Fibroblast of lung (primary cell): ENCODE results near the gene TTC9C. TPM values are rescaled to one million over a fixed set of nuclear protein-coding genes. Genes with fewer than 3 reads are reported as not detected.

ENCODE experiments used
- DNase-seq, 2 donors: peaks; one replicate each; pipeline versions ENCODE4 v3.0.0 to v3.0.0-alpha.2; 2010; ENCODE audit warnings: low read depth in 2 of 2
- H2AFZ ChIP-seq: 2 replicates; pipeline ENCODE4 v1.5.1; 2012; ENCODE audit warnings: low read length, control low read depth, inconsistent platforms
- H3K27ac ChIP-seq: 2 replicates; pipeline ENCODE4 v1.5.1; 2011; ENCODE audit warnings: low read length, control low read depth; ENCODE audit not compliant: insufficient read depth
- H3K27me3 ChIP-seq: 2 replicates; pipeline ENCODE4 v1.5.1; 2011; ENCODE audit warnings: mild to moderate bottlenecking, low read length; ENCODE audit not compliant: control insufficient read depth, insufficient read depth
- H3K36me3 ChIP-seq: 2 replicates; pipeline ENCODE4 v1.5.1; 2011; ENCODE audit warnings: low read length; ENCODE audit not compliant: control insufficient read depth, insufficient read depth
- H3K4me1 ChIP-seq: 2 replicates; pipeline ENCODE4 v1.5.1; 2011; ENCODE audit warnings: low read length; ENCODE audit not compliant: control insufficient read depth, insufficient read depth; ENCODE audit errors: extremely low read depth
- H3K4me2 ChIP-seq: 2 replicates; pipeline ENCODE4 v1.5.1; 2011; ENCODE audit warnings: low read length, control low read depth; ENCODE audit not compliant: insufficient read depth; ENCODE audit errors: extremely low read depth
- H3K4me3 ChIP-seq, 4 experiments: fragments of 200-600 bp in 1 of 4; sonication (generic) in 1 of 4; replicated peaks in 1 of 4; 2 replicates each; pipeline ENCODE4 v1.5.1; 2011 to 2016; ENCODE audit warnings: low read length in 4 of 4, low read depth in 3 of 4, mild to moderate bottlenecking in 3 of 4, control low read depth in 2 of 4, inconsistent platforms in 1 of 4, mixed read lengths in 1 of 4; ENCODE audit not compliant: insufficient read depth in 1 of 4; ENCODE audit errors: control extremely low read depth in 1 of 4
- H3K79me2 ChIP-seq: 2 replicates; pipeline ENCODE4 v1.5.1; 2012; ENCODE audit warnings: mild to moderate bottlenecking, low read length, inconsistent platforms; ENCODE audit not compliant: control insufficient read depth, insufficient read depth
- H3K9ac ChIP-seq: 2 replicates; pipeline ENCODE4 v1.5.1; 2011; ENCODE audit warnings: mild to moderate bottlenecking, low read length, control low read depth; ENCODE audit not compliant: insufficient read depth
- H3K9me3 ChIP-seq: 2 replicates; pipeline ENCODE4 v1.5.1; 2012; ENCODE audit warnings: low read depth, low read length; ENCODE audit not compliant: control insufficient read depth, insufficient read depth
- H4K20me1 ChIP-seq: 2 replicates; pipeline ENCODE4 v1.5.1; 2011; ENCODE audit warnings: low read length; ENCODE audit not compliant: control insufficient read depth, insufficient read depth; ENCODE audit errors: extremely low read depth
- EZH2 ChIP-seq: IDR thresholded peaks from 2 replicates; pipeline ENCODE4 v1.5.1; 2012; ENCODE audit warnings: low read length, control low read depth, mild to moderate bottlenecking; ENCODE audit errors: missing control alignments
- polyA plus RNA-seq, 2 donors: library from polyadenylated mRNA; depleted of rRNA in 1 of 2; stranded (reverse) in 1 of 2; unstranded in 1 of 2; fragments of >200 nt; gene quantifications; 2 replicates each; pipeline ENCODE4 v1.2.1, GENCODE V29; 2011 to 2012; ENCODE audit warnings: missing spikeins in 1 of 2
- total RNA-seq: library from RNA; depleted of rRNA; stranded (reverse); fragments of >200 nt; gene quantifications from 2 replicates; pipeline ENCODE4 v1.2.1, GENCODE V29; 2014
- TF ChIP-seq, protein P1 (sequence below), 2 donors: IDR thresholded peaks in 1 of 2; conservative IDR thresholded peaks in 1 of 2; 1 replicate in 1 of 2; 2 replicates in 1 of 2; pipeline ENCODE4 v1.5.1; 2011 to 2012; ENCODE audit warnings: low read length in 2 of 2, control low read depth in 1 of 2, inconsistent platforms in 1 of 2, low read depth in 1 of 2, mild to moderate bottlenecking in 1 of 2

The TTC9C gene
- total and polyA plus RNA-seq, 2 donors (not counting 1 experiment from before 2014, with no cell fraction given) = 26.1 to 44.4 TPM

DNA sequence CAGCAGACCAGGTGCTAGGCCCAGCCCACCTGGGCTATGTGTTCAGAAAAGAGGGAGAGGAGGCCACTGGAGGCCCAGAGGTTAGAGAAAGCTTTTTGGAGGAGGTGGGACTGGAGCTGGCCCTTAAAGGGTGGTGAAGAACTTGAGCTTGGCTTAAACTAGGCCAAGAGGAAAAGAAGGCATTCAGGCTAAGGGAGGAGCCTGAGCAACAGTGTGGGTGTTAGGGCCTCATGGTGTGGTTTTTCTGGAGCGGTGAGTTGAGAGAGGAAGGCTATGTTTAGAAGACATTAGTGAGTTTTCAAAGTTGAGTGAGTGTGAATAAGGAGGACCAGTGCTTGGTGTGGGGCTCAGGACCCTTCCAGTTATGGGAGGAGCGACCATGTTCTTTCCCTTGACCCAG lies 49.1 kb downstream of the TTC9C start:
- no peak for DNase-seq

GRCh38 chr11:62778441-62778840 lies 50.2 kb downstream of the TTC9C start:
- H4K20me1 ChIP-seq = no peaks in the 10 kb centered on the region
- H3K27ac ChIP-seq = no peak overlapping the region
- H3K4me2 ChIP-seq = no peak overlapping the region
- no peak overlapping the region for H3K4me3 ChIP-seq
- peaks cover 17% of the 10 kb centered on the region for H3K36me3 ChIP-seq
- no peaks in the 10 kb centered on the region for H3K9me3 ChIP-seq
- no peaks in the 10 kb centered on the region for H3K27me3 ChIP-seq
- peaks cover 4% of the 10 kb centered on the region for H3K79me2 ChIP-seq
- no peak overlapping the region for H2AFZ ChIP-seq
- no peak for TF ChIP-seq EZH2
- TF ChIP-seq, protein P1, sequence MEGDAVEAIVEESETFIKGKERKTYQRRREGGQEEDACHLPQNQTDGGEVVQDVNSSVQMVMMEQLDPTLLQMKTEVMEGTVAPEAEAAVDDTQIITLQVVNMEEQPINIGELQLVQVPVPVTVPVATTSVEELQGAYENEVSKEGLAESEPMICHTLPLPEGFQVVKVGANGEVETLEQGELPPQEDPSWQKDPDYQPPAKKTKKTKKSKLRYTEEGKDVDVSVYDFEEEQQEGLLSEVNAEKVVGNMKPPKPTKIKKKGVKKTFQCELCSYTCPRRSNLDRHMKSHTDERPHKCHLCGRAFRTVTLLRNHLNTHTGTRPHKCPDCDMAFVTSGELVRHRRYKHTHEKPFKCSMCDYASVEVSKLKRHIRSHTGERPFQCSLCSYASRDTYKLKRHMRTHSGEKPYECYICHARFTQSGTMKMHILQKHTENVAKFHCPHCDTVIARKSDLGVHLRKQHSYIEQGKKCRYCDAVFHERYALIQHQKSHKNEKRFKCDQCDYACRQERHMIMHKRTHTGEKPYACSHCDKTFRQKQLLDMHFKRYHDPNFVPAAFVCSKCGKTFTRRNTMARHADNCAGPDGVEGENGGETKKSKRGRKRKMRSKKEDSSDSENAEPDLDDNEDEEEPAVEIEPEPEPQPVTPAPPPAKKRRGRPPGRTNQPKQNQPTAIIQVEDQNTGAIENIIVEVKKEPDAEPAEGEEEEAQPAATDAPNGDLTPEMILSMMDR (conservative IDR thresholded peaks at IDR 0.05 in 1 of 2, IDR thresholded peaks at IDR 0.05 in 1 of 2; ENCODE audit: low read depth in 1 of 2, low read length in 2 of 2) = no peak
- no peaks in the 10 kb centered on the region for H3K4me1 ChIP-seq
- H3K9ac ChIP-seq = no peak overlapping the region
- DNase-seq = no peak

More for the DNA sequence above, 49.1 kb downstream of the TTC9C start:
- peaks cover 13% of the 10 kb centered on the region for H3K36me3 ChIP-seq
- peaks cover 7% of the 10 kb centered on the region for H3K79me2 ChIP-seq
- H3K4me1 ChIP-seq = no peaks in the 10 kb centered on the region
- no peak overlapping the region for H3K27ac ChIP-seq
- no peaks in the 10 kb centered on the region for H3K9me3 ChIP-seq
- no peak overlapping the region for H3K4me2 ChIP-seq
- no peak overlapping the region for H3K9ac ChIP-seq
- no peaks in the 10 kb centered on the region for H3K27me3 ChIP-seq
- no peak overlapping the region for H2AFZ ChIP-seq
- H4K20me1 ChIP-seq = no peaks in the 10 kb centered on the region
- no peak overlapping the region for H3K4me3 ChIP-seq
- TF ChIP-seq, protein P1 (conservative IDR thresholded peaks at IDR 0.05 in 1 of 2, IDR thresholded peaks at IDR 0.05 in 1 of 2; ENCODE audit: low read depth in 1 of 2, low read length in 2 of 2) = no peak
- no peak for TF ChIP-seq EZH2

DNA sequence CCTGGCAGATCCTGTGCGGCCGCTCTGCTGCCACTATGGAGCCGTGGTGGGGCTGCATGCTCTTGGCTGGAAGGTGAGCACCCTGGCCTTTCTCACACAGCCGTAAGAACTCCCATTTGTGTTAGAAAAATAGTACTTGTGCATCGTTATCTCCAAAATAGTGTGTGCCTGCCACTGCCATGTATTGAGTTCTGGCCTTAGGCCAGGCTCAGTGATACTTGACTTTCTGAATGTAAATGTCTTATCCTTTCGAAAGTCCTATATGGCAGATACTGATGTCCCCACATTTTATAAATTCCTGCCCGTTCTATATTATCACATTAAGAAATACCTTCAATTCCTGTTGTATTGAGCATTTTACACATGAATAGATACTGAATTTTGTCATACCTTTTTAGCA lies 54.5 kb downstream of the TTC9C start:
- TF ChIP-seq, protein P1 (conservative IDR thresholded peaks at IDR 0.05 in 1 of 2, IDR thresholded peaks at IDR 0.05 in 1 of 2; ENCODE audit: low read depth in 1 of 2, low read length in 2 of 2) = no peak
- TF ChIP-seq EZH2 = no peak
- H3K36me3 ChIP-seq = peaks cover 12% of the 10 kb centered on the region
- no peak overlapping the region for H2AFZ ChIP-seq
- H4K20me1 ChIP-seq = no peaks in the 10 kb centered on the region
- H3K27me3 ChIP-seq = no peaks in the 10 kb centered on the region
- H3K4me2 ChIP-seq = no peak overlapping the region
- peaks cover 5% of the 10 kb centered on the region for H3K4me1 ChIP-seq
- H3K9ac ChIP-seq = no peak overlapping the region
- no peak overlapping the region for H3K4me3 ChIP-seq
- DNase-seq = no peak
- H3K79me2 ChIP-seq = peaks cover 5% of the 10 kb centered on the region
- H3K27ac ChIP-seq = no peak overlapping the region
- H3K9me3 ChIP-seq = no peaks in the 10 kb centered on the region
